GM12874 (cell line): ENCODE results near the gene ZNF616.

Experiments used
- CTCF ChIP-seq: IDR thresholded peaks from 2 replicates; pipeline ENCODE4 v1.5.1; 2011; ENCODE audit warnings: low read depth, mild to moderate bottlenecking, control low read depth, low read length, moderate library complexity; ENCODE audit not compliant: insufficient read depth

The ZNF616 gene

GRCh38 chr19:52139252-52140031, at the start of gene ZNF616:
Gene ZNF616 (minus strand): TSS chr19:52139938. CDS start chr19:52130512, 9,426 bp downstream.
- peak; percentile 85 for TF ChIP-seq CTCF

GRCh38 chr19:52188822-52189734, 49.3 kb upstream of the ZNF616 start:
- TF ChIP-seq CTCF, result no peak

- no peak for TF ChIP-seq CTCF
Observed at GRCh38 chr19:52187407-52187806, 47.7 kb upstream of the ZNF616 start.

GRCh38 chr19:52176574-52176973, 36.8 kb upstream of the ZNF616 start:
- TF ChIP-seq CTCF, result no peak

- no peak for TF ChIP-seq CTCF
Observed at GRCh38 chr19:52172347-52172746, 32.6 kb upstream of the ZNF616 start.

- no peak for TF ChIP-seq CTCF
Observed at GRCh38 chr19:52171321-52172169, 31.8 kb upstream of the ZNF616 start, which contains the start of gene ZNF836. Gene ZNF836 (minus strand): TSS chr19:52171621. CDS start chr19:52168072, 3,549 bp downstream.
